ENCODE measurements around the gene PRPSAP1.
"Not testable (repeated sequence)": the region's sequence is repeated elsewhere in the genome, so short reads cannot be mapped to it uniquely, and the experiment has no call there.

The PRPSAP1 gene

GRCh38 chr17:76318586-76318985 is 35.1 kb downstream of the PRPSAP1 start:
- no peak for DNase-seq (ENCODE audit: low read depth in 3 of 3)

GRCh38 chr17:76317535-76317934 is 36.2 kb downstream of the PRPSAP1 start:
- no peak for DNase-seq (ENCODE audit: low read depth in 3 of 3)

- no peak for DNase-seq (ENCODE audit: low read depth in 3 of 3)
Measured at GRCh38 chr17:76314392-76315227, 39.1 kb downstream of the PRPSAP1 start.

GRCh38 chr17:76312735-76313134 is 41.0 kb downstream of the PRPSAP1 start:
- DNase-seq (ENCODE audit: low read depth in 3 of 3), result no peak

- DNase-seq (ENCODE audit: low read depth in 3 of 3), result no peak
Measured at GRCh38 chr17:76309461-76309860, 44.3 kb downstream of the PRPSAP1 start.

- no peak for DNase-seq (ENCODE audit: low read depth in 3 of 3)
Measured at GRCh38 chr17:76307966-76308338, 45.8 kb downstream of the PRPSAP1 start, which contains the start of gene QRICH2. Gene QRICH2, minus strand, starts transcription at chr17:76308276. Its CDS starts 278 bp downstream, at chr17:76307998.

GRCh38 chr17:76307299-76307965 is 46.3 kb downstream of the PRPSAP1 start:
- no peak for DNase-seq (ENCODE audit: low read depth in 3 of 3)

- not testable (repeated sequence) for DNase-seq (ENCODE audit: low read depth in 3 of 3)
Measured at GRCh38 chr17:76305135-76305454, 48.6 kb downstream of the PRPSAP1 start.

GRCh38 chr17:76304226-76305134 is 49.2 kb downstream of the PRPSAP1 start:
- DNase-seq (ENCODE audit: low read depth in 3 of 3), result no peak

- no peak for DNase-seq (ENCODE audit: low read depth in 3 of 3)
Measured at GRCh38 chr17:76297436-76297835, 56.3 kb downstream of the PRPSAP1 start.

GRCh38 chr17:76296889-76297288 is 56.8 kb downstream of the PRPSAP1 start:
- no peak for DNase-seq (ENCODE audit: low read depth in 3 of 3)

- no peak for DNase-seq (ENCODE audit: low read depth in 3 of 3)
Measured at GRCh38 chr17:76296186-76296585, 57.5 kb downstream of the PRPSAP1 start.

- DNase-seq (ENCODE audit: low read depth in 3 of 3), result no peak
Measured at GRCh38 chr17:76293106-76293505, 60.6 kb downstream of the PRPSAP1 start.

GRCh38 chr17:76292567-76292966 is 61.1 kb downstream of the PRPSAP1 start:
- no peak for DNase-seq (ENCODE audit: low read depth in 3 of 3)

- DNase-seq (ENCODE audit: low read depth in 3 of 3), result no peak
Measured at GRCh38 chr17:76281573-76282371, 71.9 kb downstream of the PRPSAP1 start.

- no peak for DNase-seq (ENCODE audit: low read depth in 3 of 3)
Measured at GRCh38 chr17:76280650-76281049, 73.1 kb downstream of the PRPSAP1 start.

GRCh38 chr17:76279742-76280287 is 73.9 kb downstream of the PRPSAP1 start:
- DNase-seq (ENCODE audit: low read depth in 3 of 3), result no peak

GRCh38 chr17:76278952-76279741 is 74.6 kb downstream of the PRPSAP1 start:
- peak; percentile 66 to 84 (median 79) for DNase-seq (ENCODE audit: low read depth in 3 of 3)

- no peak for DNase-seq (ENCODE audit: low read depth in 3 of 3)
Measured at GRCh38 chr17:76278268-76278908, 75.3 kb downstream of the PRPSAP1 start.

Data from stimulated activated CD4-positive, alpha-beta T cell treated with anti-CD3 and anti-CD28 coated beads, TNF-alpha, amount 100 ng/mL, for 48 hours (primary cell).